HG03342 (cell line): ENCODE data around the gene PLAC8L1.
"Not testable (repeated sequence)": the region's sequence is repeated elsewhere in the genome, so short reads cannot be mapped to it uniquely, and the experiment has no call there.

ENCODE experiments used
- ATAC-seq: cut with Tn5 transposase; IDR thresholded peaks from one replicate; pipeline ENCODE4 v1.9.1; 2021; ENCODE audit warnings: mild to moderate bottlenecking, moderate library complexity; ENCODE audit not compliant: unreplicated experiment

Gene PLAC8L1

GRCh38 chr5:146105477-146105876 lies at the start of gene PLAC8L1:
PLAC8L1 (minus strand) TSS chr5:146105577; CDS start chr5:146104311, 1,266 bp downstream.
- ATAC-seq: no peak

GRCh38 chr5:146151970-146152369 lies 46.6 kb upstream of the PLAC8L1 start:
- ATAC-seq: no peak

GRCh38 chr5:146137967-146138403 lies 32.6 kb upstream of the PLAC8L1 start:
- no peak for ATAC-seq

GRCh38 chr5:146130440-146131045 lies 25.2 kb upstream of the PLAC8L1 start:
- no peak for ATAC-seq

- ATAC-seq: no peak
Observed at GRCh38 chr5:146126068-146126467, 20.7 kb upstream of the PLAC8L1 start.

- no peak for ATAC-seq
Observed at GRCh38 chr5:146124580-146124979, 19.2 kb upstream of the PLAC8L1 start.

GRCh38 chr5:146121451-146121850 lies 16.1 kb upstream of the PLAC8L1 start:
- not testable (repeated sequence) for ATAC-seq

GRCh38 chr5:146118322-146118721 lies 12.9 kb upstream of the PLAC8L1 start:
- no peak for ATAC-seq

GRCh38 chr5:146117216-146117615 lies 11.8 kb upstream of the PLAC8L1 start:
- not testable (repeated sequence) for ATAC-seq

GRCh38 chr5:146116361-146116760 lies 11.0 kb upstream of the PLAC8L1 start:
- no peak for ATAC-seq

- no peak for ATAC-seq
Observed at GRCh38 chr5:146112476-146112875, 7.1 kb upstream of the PLAC8L1 start.

- ATAC-seq: no peak
Observed at GRCh38 chr5:146111409-146111808, 6.0 kb upstream of the PLAC8L1 start.

GRCh38 chr5:146109379-146109778 lies 4.0 kb upstream of the PLAC8L1 start:
- ATAC-seq: no peak

- not testable (repeated sequence) for ATAC-seq
Observed at GRCh38 chr5:146108870-146109269, 3.5 kb upstream of the PLAC8L1 start.

- no peak for ATAC-seq
Observed at GRCh38 chr5:146107901-146108300, 2.5 kb upstream of the PLAC8L1 start.

GRCh38 chr5:146103594-146103993 lies 1.8 kb downstream of the PLAC8L1 start:
- no peak for ATAC-seq

GRCh38 chr5:146101646-146102045 lies 3.7 kb downstream of the PLAC8L1 start:
- no peak for ATAC-seq

- no peak for ATAC-seq
Observed at GRCh38 chr5:146098047-146098446, 7.3 kb downstream of the PLAC8L1 start.

GRCh38 chr5:146091881-146092280 lies 13.5 kb downstream of the PLAC8L1 start:
- no peak for ATAC-seq

GRCh38 chr5:146089287-146089686 lies 16.1 kb downstream of the PLAC8L1 start:
- no peak for ATAC-seq

GRCh38 chr5:146088098-146088497 lies 17.3 kb downstream of the PLAC8L1 start:
- no peak for ATAC-seq

GRCh38 chr5:146084376-146084775 lies 21.0 kb downstream of the PLAC8L1 start:
- no peak for ATAC-seq

GRCh38 chr5:146082798-146083197 lies 22.6 kb downstream of the PLAC8L1 start:
- peak; percentile 87 for ATAC-seq
